ENCODE results near the gene ARRDC2.

- TF ChIP-seq, protein P1, sequence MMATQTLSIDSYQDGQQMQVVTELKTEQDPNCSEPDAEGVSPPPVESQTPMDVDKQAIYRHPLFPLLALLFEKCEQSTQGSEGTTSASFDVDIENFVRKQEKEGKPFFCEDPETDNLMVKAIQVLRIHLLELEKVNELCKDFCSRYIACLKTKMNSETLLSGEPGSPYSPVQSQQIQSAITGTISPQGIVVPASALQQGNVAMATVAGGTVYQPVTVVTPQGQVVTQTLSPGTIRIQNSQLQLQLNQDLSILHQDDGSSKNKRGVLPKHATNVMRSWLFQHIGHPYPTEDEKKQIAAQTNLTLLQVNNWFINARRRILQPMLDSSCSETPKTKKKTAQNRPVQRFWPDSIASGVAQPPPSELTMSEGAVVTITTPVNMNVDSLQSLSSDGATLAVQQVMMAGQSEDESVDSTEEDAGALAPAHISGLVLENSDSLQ (IDR thresholded peaks at IDR 0.05), result no peak
- TF ChIP-seq ZNF384 (IDR thresholded peaks at IDR 0.05) (no peak), FOXM1 (IDR thresholded peaks at IDR 0.05; ENCODE audit: borderline replicate concordance) (no peak), BHLHE40 (IDR thresholded peaks at IDR 0.05; ENCODE audit: borderline replicate concordance) (no peak), TARDBP (IDR thresholded peaks at IDR 0.05) (no peak), ARNT (IDR thresholded peaks at IDR 0.05) (no peak), HDGF (IDR thresholded peaks at IDR 0.05; ENCODE audit: borderline replicate concordance) (no peak), SUZ12 (IDR thresholded peaks at IDR 0.05) (no peak), L3MBTL2 (conservative IDR thresholded peaks at IDR 0.05) (no peak), SP1 (IDR thresholded peaks at IDR 0.05) (no peak), FOXA1 (IDR thresholded peaks at IDR 0.05) (no peak), FOXK2 (IDR thresholded peaks at IDR 0.05) (no peak), NFRKB (IDR thresholded peaks at IDR 0.05) (no peak), LEF1 (IDR thresholded peaks at IDR 0.05; ENCODE audit: borderline replicate concordance) (no peak)
These were observed 34.2 kb upstream of the ARRDC2 start for GRCh38 chr19:17973759-17974158.

Data from HEK293T (cell line).